Stomach smooth muscle (tissue), 2 donors: ENCODE data around the gene TTBK1.

ENCODE experiments used
- H3K27ac ChIP-seq: one replicate; pipeline ENCODE4 v1.7.0; 2013; ENCODE audit warnings: mild to moderate bottlenecking, low read length, inconsistent platforms
- H3K27me3 ChIP-seq, 2 donors: one replicate each; pipeline ENCODE4 v1.7.0; 2013; ENCODE audit warnings: low read length in 2 of 2; ENCODE audit not compliant: insufficient read depth in 2 of 2, control insufficient read depth in 1 of 2
- H3K36me3 ChIP-seq, 2 donors: one replicate each; pipeline ENCODE4 v1.7.0; 2013; ENCODE audit warnings: low read length in 2 of 2; ENCODE audit not compliant: control insufficient read depth in 2 of 2, insufficient read depth in 2 of 2
- H3K4me1 ChIP-seq: one replicate; pipeline ENCODE4 v1.7.0; 2013; ENCODE audit warnings: low read length; ENCODE audit not compliant: control insufficient read depth, insufficient read depth
- H3K4me3 ChIP-seq, 2 donors: one replicate each; pipeline ENCODE4 v1.7.0; 2013; ENCODE audit warnings: low read length in 2 of 2
- H3K9ac ChIP-seq, 2 donors: one replicate each; pipeline ENCODE4 v1.7.0; 2013; ENCODE audit warnings: low read length in 2 of 2, mild to moderate bottlenecking in 1 of 2
- H3K9me3 ChIP-seq, 2 donors: one replicate each; pipeline ENCODE4 v1.7.0; 2013; ENCODE audit warnings: low read length in 2 of 2; ENCODE audit not compliant: control insufficient read depth in 2 of 2
- donor health status: healthy.
- donor health status: Pancreatic carcinoma.

The TTBK1 gene

DNA sequence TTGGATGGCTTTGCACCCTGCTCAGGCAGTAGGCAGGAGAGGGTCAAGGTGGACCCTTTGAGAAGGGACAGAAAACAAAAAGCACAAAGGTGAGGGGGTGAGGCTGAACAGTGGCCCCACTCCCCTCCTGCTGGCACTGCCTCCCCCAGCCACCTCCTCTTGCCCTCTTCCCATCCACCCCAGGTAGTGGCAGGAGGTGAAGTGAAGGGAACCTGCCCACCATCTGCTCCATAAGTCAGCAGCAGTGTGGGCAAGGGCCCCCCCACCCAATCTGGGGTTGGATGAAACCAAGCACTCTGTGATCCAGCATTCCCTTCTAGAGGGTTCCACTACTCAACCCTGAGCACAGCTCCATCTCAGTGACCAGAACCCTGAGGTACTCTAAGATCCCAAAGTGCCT is 28.7 kb downstream of the TTBK1 start:
- H3K27ac ChIP-seq, result no peak overlapping the region
- H3K36me3 ChIP-seq, result no peaks in the 10 kb centered on the region
- no peak overlapping the region for H3K9ac ChIP-seq
- peaks cover 15 to 18% of the 10 kb centered on the region in 2 donors for H3K27me3 ChIP-seq
- H3K4me1 ChIP-seq, result peaks cover 38% of the 10 kb centered on the region
- no peak overlapping the region for H3K4me3 ChIP-seq
- H3K9me3 ChIP-seq, result no peaks in the 10 kb centered on the region

DNA sequence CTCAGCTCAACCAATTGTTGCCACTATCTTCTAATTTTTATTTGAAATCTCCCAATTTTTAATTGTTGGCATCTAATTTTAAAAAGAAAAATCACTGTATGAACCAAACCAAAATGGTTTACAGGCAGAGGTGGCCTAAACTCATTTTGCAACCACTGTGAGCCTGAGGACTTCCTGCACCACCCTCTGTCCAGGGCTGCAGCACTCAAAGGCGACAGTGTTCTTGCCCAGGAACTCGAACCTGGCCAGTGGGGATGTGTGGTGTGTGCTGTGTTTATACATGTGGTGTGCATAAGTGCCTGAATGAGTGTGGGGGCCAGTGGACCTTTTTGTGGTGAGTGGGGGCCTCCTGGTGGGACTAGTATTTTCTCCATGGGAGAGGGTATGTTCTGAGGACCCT is 30.4 kb downstream of the TTBK1 start:
- Histone ChIP-seq H3K27ac (no peak overlapping the region), H3K4me1 (peaks cover 26% of the 10 kb centered on the region), H3K9me3 (no peaks in the 10 kb centered on the region), H3K4me3 (no peak overlapping the region), H3K9ac (no peak overlapping the region), H3K36me3 (no peaks in the 10 kb centered on the region), H3K27me3 (peaks cover 15 to 18% of the 10 kb centered on the region in 2 donors)

DNA sequence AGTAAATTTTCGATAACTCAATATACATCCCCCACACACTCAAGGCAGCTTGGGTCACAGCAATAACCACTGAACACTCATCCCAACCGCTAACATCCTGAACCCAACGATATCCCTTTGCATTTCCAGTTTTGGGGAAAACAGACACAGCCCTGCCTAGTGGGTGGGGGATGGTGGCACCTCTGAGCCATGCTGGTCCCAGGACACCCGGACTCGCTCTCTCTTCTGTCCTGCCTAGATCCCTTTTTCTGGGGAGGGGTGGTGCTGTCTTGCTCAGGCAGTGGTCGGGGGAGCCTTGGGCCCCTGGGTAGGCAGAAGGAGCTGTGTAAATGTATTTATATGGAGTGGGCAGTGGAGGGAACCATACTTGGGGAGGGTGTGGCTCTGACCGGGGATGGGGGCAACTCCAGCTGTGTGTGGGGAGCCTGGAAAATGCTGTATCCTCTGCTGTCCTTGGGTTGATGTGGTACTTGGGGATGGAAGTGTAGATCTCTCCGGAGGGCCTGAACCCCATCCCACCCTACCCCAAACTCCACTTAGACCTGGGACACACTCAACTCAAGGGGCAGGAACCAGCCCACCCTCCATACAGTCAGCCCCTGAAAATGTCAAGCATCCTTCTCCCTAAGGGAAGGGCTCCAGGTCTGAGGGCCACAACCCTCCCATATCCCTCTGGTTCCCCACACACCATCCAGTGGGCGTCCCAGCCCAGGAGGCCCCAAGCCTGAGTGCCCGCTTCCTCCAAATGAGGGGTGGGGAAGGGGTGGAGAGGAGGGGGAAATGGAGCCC is 31.0 kb downstream of the TTBK1 start:
- H3K36me3 ChIP-seq, result no peaks in the 10 kb centered on the region
- H3K27me3 ChIP-seq, result peaks cover 15 to 18% of the 10 kb centered on the region in 2 donors
- H3K27ac ChIP-seq, result no peak overlapping the region
- peaks cover 20% of the 10 kb centered on the region for H3K4me1 ChIP-seq
- peak overlapping the region in 1 of 2 donors; percentile 49 for H3K4me3 ChIP-seq
- no peaks in the 10 kb centered on the region for H3K9me3 ChIP-seq
- H3K9ac ChIP-seq, result no peak overlapping the region

DNA sequence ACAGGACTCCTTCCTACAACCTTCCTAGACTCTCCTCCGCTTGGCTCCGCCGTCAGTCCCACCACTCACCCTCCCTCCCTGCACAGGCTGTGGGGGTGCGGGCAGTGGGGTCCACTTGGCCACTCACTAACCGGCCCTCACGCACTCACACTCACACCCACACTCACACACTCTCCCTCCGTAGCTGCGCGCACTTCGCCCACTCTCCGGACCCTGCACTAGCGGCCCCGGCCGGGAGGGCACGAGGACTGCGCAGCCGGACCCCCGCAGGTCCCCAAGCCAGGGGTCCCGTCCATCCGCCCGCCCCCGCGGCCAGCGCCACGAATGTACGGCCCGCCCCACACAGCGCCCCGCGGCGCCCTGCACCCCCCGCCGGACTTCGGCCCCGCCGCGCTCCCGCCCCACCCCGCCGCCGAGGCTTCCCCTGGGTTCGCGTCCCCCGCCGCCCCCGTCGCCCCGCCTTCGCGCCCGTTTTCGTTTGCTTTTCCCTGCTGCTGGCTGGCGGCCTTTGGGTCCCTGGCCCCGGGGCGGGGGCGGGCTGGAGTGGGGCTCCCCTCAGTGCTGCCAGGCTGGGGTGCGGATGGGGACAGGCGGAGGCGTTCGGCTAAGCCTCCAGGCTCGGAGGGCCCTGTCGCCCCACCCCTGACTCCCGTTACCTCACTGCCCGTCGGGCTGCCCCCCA is 31.8 kb downstream of the TTBK1 start:
- peak overlapping the region; percentile 49 to 57 for H3K4me3 ChIP-seq
- H3K27me3 ChIP-seq, result peaks cover 15 to 18% of the 10 kb centered on the region in 2 donors
- no peaks in the 10 kb centered on the region for H3K9me3 ChIP-seq
- H3K36me3 ChIP-seq, result no peaks in the 10 kb centered on the region
- H3K9ac ChIP-seq, result no peak overlapping the region
- H3K4me1 ChIP-seq, result peaks cover 13% of the 10 kb centered on the region
- H3K27ac ChIP-seq, result no peak overlapping the region

- no peak overlapping the region for H3K9ac ChIP-seq
- H3K27me3 ChIP-seq, result peaks cover 15 to 18% of the 10 kb centered on the region in 2 donors
- no peak overlapping the region for H3K27ac ChIP-seq
- H3K36me3 ChIP-seq, result no peaks in the 10 kb centered on the region
- H3K4me1 ChIP-seq, result peaks cover 12% of the 10 kb centered on the region
- H3K9me3 ChIP-seq, result no peaks in the 10 kb centered on the region
- H3K4me3 ChIP-seq, result peak overlapping the region in 1 of 2 donors; percentile 15
These were observed 32.7 kb downstream of the TTBK1 start for GRCh38 chr6:43275801-43276576.

GRCh38 chr6:43276577-43277305 is 33.5 kb downstream of the TTBK1 start:
- Histone ChIP-seq H3K4me3 (peak overlapping the region in 1 of 2 donors; percentile 15), H3K27me3 (peaks cover 15 to 18% of the 10 kb centered on the region in 2 donors), H3K9ac (no peak overlapping the region), H3K4me1 (peaks cover 12% of the 10 kb centered on the region), H3K9me3 (no peaks in the 10 kb centered on the region), H3K36me3 (no peaks in the 10 kb centered on the region), H3K27ac (no peak overlapping the region)

DNA sequence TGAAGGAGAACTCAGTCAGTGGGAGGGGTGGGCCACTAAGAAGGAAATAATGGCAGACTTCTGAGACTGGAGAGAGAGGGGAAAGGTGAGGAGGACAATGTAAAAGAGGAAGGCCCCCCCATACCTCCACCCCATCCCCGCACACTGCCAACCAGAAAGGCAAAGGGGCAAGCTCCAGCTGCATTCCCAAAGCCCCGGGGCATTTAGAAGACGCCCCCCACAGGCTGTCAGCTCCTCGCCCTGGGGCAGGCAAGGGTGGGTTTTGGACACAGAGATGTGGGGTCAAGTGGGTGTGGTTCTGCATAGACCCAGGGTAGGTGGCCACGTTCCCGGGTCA is 34.0 kb downstream of the TTBK1 start:
- Histone ChIP-seq H3K9ac (no peak overlapping the region), H3K4me1 (peaks cover 12% of the 10 kb centered on the region), H3K27ac (no peak overlapping the region), H3K36me3 (no peaks in the 10 kb centered on the region), H3K4me3 (no peak overlapping the region), H3K9me3 (no peaks in the 10 kb centered on the region), H3K27me3 (peaks cover 15 to 18% of the 10 kb centered on the region in 2 donors)

- no peak overlapping the region for H3K4me3 ChIP-seq
- H3K27ac ChIP-seq, result no peak overlapping the region
- H3K27me3 ChIP-seq, result peaks cover 15 to 18% of the 10 kb centered on the region in 2 donors
- H3K9ac ChIP-seq, result no peak overlapping the region
- H3K36me3 ChIP-seq, result no peaks in the 10 kb centered on the region
- no peaks in the 10 kb centered on the region for H3K9me3 ChIP-seq
- H3K4me1 ChIP-seq, result peaks cover 12% of the 10 kb centered on the region
These were observed 34.6 kb downstream of the TTBK1 start for GRCh38 chr6:43277643-43278523.

DNA sequence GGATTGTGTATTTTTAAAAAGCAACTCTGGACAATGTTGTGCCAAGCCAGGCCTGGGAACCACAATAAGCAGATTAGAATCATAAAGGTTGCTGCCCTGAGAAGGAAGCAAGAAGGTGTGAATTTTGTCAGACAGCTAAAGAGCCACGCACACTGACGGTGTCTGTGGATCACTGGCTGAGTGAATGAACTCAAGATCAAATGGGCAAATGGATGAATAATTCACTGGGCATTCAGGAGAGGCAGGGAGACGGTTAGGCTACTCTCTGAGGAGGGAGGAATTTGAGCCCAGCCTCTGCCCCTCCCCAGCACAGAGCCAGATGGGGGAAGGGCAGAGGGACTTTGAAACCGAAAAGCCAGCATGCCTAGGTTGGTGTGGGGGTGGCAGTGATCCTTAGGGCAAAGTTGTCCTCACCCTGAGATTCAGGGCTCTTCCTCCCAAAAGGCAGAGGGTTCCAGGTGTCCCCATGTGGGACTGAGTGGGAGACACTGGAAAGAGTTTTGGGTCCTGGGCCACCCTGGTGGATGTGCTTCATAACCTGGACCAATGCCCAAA is 35.3 kb downstream of the TTBK1 start:
- H3K27me3 ChIP-seq, result peaks cover 11 to 18% of the 10 kb centered on the region in 2 donors
- no peaks in the 10 kb centered on the region for H3K36me3 ChIP-seq
- no peak overlapping the region for H3K4me3 ChIP-seq
- H3K4me1 ChIP-seq, result peaks cover 12% of the 10 kb centered on the region
- H3K9me3 ChIP-seq, result no peaks in the 10 kb centered on the region
- peak overlapping the region in 1 of 2 donors; percentile 1 for H3K9ac ChIP-seq
- H3K27ac ChIP-seq, result no peak overlapping the region
